ENCODE measurements around the gene GAPVD1.

DNA sequence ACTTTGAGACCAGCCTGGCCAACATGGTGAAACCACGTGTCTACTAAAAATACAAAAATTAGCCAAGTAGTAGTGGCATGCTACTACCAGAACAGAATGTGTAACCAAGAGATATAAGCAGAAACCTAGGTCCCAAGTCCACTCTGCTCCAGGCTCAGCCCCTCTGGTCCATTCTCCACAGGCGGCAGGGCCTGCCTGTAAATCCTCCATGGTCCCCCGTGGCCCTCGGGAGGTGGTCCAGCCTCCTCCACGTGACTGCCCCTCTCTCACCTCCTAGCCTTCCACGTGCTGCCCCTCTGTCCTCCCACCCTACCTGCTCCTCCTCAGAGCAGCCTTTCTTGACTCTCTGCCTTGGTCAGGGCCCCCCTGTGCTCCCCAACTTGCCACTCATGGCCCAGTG lies 127.4 kb downstream of the GAPVD1 start:
- TF ChIP-seq, protein P1, sequence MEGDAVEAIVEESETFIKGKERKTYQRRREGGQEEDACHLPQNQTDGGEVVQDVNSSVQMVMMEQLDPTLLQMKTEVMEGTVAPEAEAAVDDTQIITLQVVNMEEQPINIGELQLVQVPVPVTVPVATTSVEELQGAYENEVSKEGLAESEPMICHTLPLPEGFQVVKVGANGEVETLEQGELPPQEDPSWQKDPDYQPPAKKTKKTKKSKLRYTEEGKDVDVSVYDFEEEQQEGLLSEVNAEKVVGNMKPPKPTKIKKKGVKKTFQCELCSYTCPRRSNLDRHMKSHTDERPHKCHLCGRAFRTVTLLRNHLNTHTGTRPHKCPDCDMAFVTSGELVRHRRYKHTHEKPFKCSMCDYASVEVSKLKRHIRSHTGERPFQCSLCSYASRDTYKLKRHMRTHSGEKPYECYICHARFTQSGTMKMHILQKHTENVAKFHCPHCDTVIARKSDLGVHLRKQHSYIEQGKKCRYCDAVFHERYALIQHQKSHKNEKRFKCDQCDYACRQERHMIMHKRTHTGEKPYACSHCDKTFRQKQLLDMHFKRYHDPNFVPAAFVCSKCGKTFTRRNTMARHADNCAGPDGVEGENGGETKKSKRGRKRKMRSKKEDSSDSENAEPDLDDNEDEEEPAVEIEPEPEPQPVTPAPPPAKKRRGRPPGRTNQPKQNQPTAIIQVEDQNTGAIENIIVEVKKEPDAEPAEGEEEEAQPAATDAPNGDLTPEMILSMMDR (IDR thresholded peaks at IDR 0.05; ENCODE audit: control extremely low read depth in 1 of 3, insufficient read depth in 1 of 3, low read depth in 1 of 3, low read length in 3 of 3): no peak
- TF ChIP-seq POLR2A (IDR thresholded peaks at IDR 0.05; ENCODE audit: control extremely low read depth in 1 of 2, low read depth in 2 of 2, low read length in 2 of 2) (no peak), SIX5 (IDR thresholded peaks at IDR 0.05; ENCODE audit: low read depth, low read length) (no peak), CEBPB (IDR thresholded peaks at IDR 0.05; ENCODE audit: low read depth, low read length) (no peak), FOSL1 (IDR thresholded peaks at IDR 0.05; ENCODE audit: insufficient read depth, low read depth, low read length) (no peak), SIN3A (conservative IDR thresholded peaks at IDR 0.05 in 1 of 2, IDR thresholded peaks at IDR 0.05 in 1 of 2; ENCODE audit: low read depth in 1 of 2, low read length in 2 of 2) (no peak), SIRT6 (IDR thresholded peaks at IDR 0.05; ENCODE audit: low read length) (no peak)
- TF ChIP-seq, protein P2, sequence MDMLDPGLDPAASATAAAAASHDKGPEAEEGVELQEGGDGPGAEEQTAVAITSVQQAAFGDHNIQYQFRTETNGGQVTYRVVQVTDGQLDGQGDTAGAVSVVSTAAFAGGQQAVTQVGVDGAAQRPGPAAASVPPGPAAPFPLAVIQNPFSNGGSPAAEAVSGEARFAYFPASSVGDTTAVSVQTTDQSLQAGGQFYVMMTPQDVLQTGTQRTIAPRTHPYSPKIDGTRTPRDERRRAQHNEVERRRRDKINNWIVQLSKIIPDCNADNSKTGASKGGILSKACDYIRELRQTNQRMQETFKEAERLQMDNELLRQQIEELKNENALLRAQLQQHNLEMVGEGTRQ (IDR thresholded peaks at IDR 0.05; ENCODE audit: low read length): no peak
- TF ChIP-seq, protein P3, sequence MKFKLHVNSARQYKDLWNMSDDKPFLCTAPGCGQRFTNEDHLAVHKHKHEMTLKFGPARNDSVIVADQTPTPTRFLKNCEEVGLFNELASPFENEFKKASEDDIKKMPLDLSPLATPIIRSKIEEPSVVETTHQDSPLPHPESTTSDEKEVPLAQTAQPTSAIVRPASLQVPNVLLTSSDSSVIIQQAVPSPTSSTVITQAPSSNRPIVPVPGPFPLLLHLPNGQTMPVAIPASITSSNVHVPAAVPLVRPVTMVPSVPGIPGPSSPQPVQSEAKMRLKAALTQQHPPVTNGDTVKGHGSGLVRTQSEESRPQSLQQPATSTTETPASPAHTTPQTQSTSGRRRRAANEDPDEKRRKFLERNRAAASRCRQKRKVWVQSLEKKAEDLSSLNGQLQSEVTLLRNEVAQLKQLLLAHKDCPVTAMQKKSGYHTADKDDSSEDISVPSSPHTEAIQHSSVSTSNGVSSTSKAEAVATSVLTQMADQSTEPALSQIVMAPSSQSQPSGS (IDR thresholded peaks at IDR 0.05; ENCODE audit: low read length): no peak
